H9 (cell line): ENCODE data around the gene MAP3K5. TPM values are rescaled to one million over a fixed set of nuclear protein-coding genes. Genes with fewer than 3 reads are reported as not detected.

Experiments
- DNase-seq: peaks from one replicate; pipeline ENCODE4 v3.0.0-alpha.2; 2017
- H2AFZ ChIP-seq: one replicate; pipeline ENCODE4 v1.6.1; 2013; ENCODE audit warnings: mild to moderate bottlenecking, low read length, control low read depth, moderate library complexity
- H2AK5ac ChIP-seq: 2 replicates; pipeline ENCODE4 v1.6.1; 2013; ENCODE audit warnings: low read length, control low read depth, mixed read lengths; ENCODE audit not compliant: insufficient read length
- H2BK120ac ChIP-seq: one replicate; pipeline ENCODE4 v1.6.1; 2013; ENCODE audit warnings: low read depth, mild to moderate bottlenecking, low read length, control low read depth, inconsistent platforms; ENCODE audit not compliant: poor library complexity, severe bottlenecking
- H2BK12ac ChIP-seq: 2 replicates; pipeline ENCODE4 v1.6.1; 2013; ENCODE audit warnings: low read length, control low read depth, mixed read lengths, low read depth; ENCODE audit not compliant: insufficient read length
- H2BK15ac ChIP-seq: 2 replicates; pipeline ENCODE4 v1.6.1; 2013; ENCODE audit warnings: low read depth, low read length, control low read depth
- H2BK20ac ChIP-seq: one replicate; pipeline ENCODE4 v1.6.1; 2013; ENCODE audit warnings: low read depth, mild to moderate bottlenecking, low read length, control low read depth, inconsistent platforms; ENCODE audit not compliant: poor library complexity, severe bottlenecking
- H2BK5ac ChIP-seq: 2 replicates; pipeline ENCODE4 v1.6.1; 2013; ENCODE audit warnings: low read length, control low read depth, mixed read lengths; ENCODE audit not compliant: insufficient read length
- H3K14ac ChIP-seq: 2 replicates; pipeline ENCODE4 v1.6.1; 2013; ENCODE audit warnings: low read length, control low read depth; ENCODE audit not compliant: insufficient read depth
- H3K18ac ChIP-seq: 2 replicates; pipeline ENCODE4 v1.6.1; 2013; ENCODE audit warnings: low read depth, mild to moderate bottlenecking, mixed read lengths, low read length, control low read depth; ENCODE audit not compliant: insufficient read length
- H3K23ac ChIP-seq: 2 replicates; pipeline ENCODE4 v1.6.1; 2013; ENCODE audit warnings: low read length, control low read depth, mixed read lengths, low read depth; ENCODE audit not compliant: insufficient read length
- H3K23me2 ChIP-seq: 2 replicates; pipeline ENCODE4 v1.6.1; 2013; ENCODE audit warnings: low read depth, mild to moderate bottlenecking, mixed read lengths, low read length, control low read depth; ENCODE audit not compliant: insufficient read length, poor library complexity, severe bottlenecking
- H3K27ac ChIP-seq: 2 replicates; pipeline ENCODE4 v1.5.1; 2013; ENCODE audit warnings: low read length, control low read depth, mixed read lengths, low read depth; ENCODE audit not compliant: insufficient read length
- H3K27me3 ChIP-seq: 2 replicates; pipeline ENCODE4 v1.6.1; 2013; ENCODE audit warnings: low read length, control low read depth, inconsistent platforms; ENCODE audit not compliant: insufficient read depth
- H3K4ac ChIP-seq: 2 replicates; pipeline ENCODE4 v1.6.1; 2013; ENCODE audit warnings: low read depth, mild to moderate bottlenecking, control low read depth, inconsistent platforms, low read length, moderate library complexity
- H3K4me1 ChIP-seq: 2 replicates; pipeline ENCODE4 v1.6.1; 2013; ENCODE audit warnings: low read length, control low read depth, inconsistent platforms; ENCODE audit not compliant: insufficient read depth
- H3K4me2 ChIP-seq: 2 replicates; pipeline ENCODE4 v1.6.1; 2013; ENCODE audit warnings: low read length, control low read depth, mixed read lengths; ENCODE audit not compliant: insufficient read length, insufficient read depth
- H3K56ac ChIP-seq: 2 replicates; pipeline ENCODE4 v1.6.1; 2013; ENCODE audit warnings: low read depth, mild to moderate bottlenecking, mixed read lengths, low read length, control low read depth; ENCODE audit not compliant: insufficient read length
- H3K79me1 ChIP-seq: 2 replicates; pipeline ENCODE4 v1.6.1; 2013; ENCODE audit warnings: low read depth, mild to moderate bottlenecking, moderate library complexity, low read length, control low read depth, inconsistent platforms; ENCODE audit not compliant: insufficient read depth, poor library complexity, severe bottlenecking
- H3K79me2 ChIP-seq: 2 replicates; pipeline ENCODE4 v1.6.1; 2013; ENCODE audit warnings: low read length, control low read depth, inconsistent platforms; ENCODE audit not compliant: insufficient read depth
- H3K9ac ChIP-seq: 2 replicates; pipeline ENCODE4 v1.6.1; 2013; ENCODE audit warnings: low read length, control low read depth, mixed read lengths; ENCODE audit not compliant: insufficient read length; ENCODE audit errors: extremely low read depth
- H3K9me3 ChIP-seq: one replicate; pipeline ENCODE4 v1.6.1; 2013; ENCODE audit warnings: low read depth, low read length, inconsistent platforms; ENCODE audit not compliant: control insufficient read depth
- H3T11ph ChIP-seq: one replicate; pipeline ENCODE4 v1.6.1; 2013; ENCODE audit warnings: mild to moderate bottlenecking, low read length, control low read depth, inconsistent platforms
- H4K20me1 ChIP-seq: one replicate; pipeline ENCODE4 v1.6.1; 2013; ENCODE audit not compliant: control insufficient read depth, insufficient read length, insufficient read depth
- H4K5ac ChIP-seq: 2 replicates; pipeline ENCODE4 v1.6.1; 2013; ENCODE audit warnings: low read depth, mild to moderate bottlenecking, mixed read lengths, low read length, control low read depth; ENCODE audit not compliant: insufficient read length
- H4K8ac ChIP-seq: replicated peaks from 2 replicates; pipeline ENCODE4 v1.6.1; 2013; ENCODE audit warnings: low read length, control low read depth, mixed read lengths, low read depth; ENCODE audit not compliant: insufficient read length
- H4K91ac ChIP-seq: 2 replicates; pipeline ENCODE4 v1.6.1; 2013; ENCODE audit warnings: low read depth, mild to moderate bottlenecking, moderate library complexity, mixed read lengths, low read length, control low read depth; ENCODE audit not compliant: insufficient read length
- H3K27ac Mint-ChIP-seq, 3 experiments: 2 replicates in 2 of 3; 3 replicates in 1 of 3; pipeline ENCODE4 v1.8.0; 2020 to 2021; ENCODE audit warnings: mixed read lengths in 3 of 3, mild to moderate bottlenecking in 1 of 3, moderate library complexity in 1 of 3
- H3K27me3 Mint-ChIP-seq: 2 replicates; pipeline ENCODE4 v1.8.0; 2021; ENCODE audit warnings: low read depth, mild to moderate bottlenecking, moderate library complexity, mixed read lengths
- H3K36me3 Mint-ChIP-seq, 3 experiments: 2 replicates in 2 of 3; 3 replicates in 1 of 3; pipeline ENCODE4 v1.8.0; 2020 to 2021; ENCODE audit warnings: low read depth in 3 of 3, mixed read lengths in 3 of 3; ENCODE audit not compliant: insufficient read depth in 1 of 3
- H3K4me1 Mint-ChIP-seq, 2 experiments: 2 replicates each; pipeline ENCODE4 v1.8.0; 2020; ENCODE audit warnings: mixed read lengths in 2 of 2
- H3K4me3 Mint-ChIP-seq, 2 experiments: 2 replicates in 1 of 2; 3 replicates in 1 of 2; pipeline ENCODE4 v1.8.0; 2020 to 2021; ENCODE audit warnings: mild to moderate bottlenecking in 2 of 2, mixed read lengths in 2 of 2, moderate library complexity in 1 of 2
- H3K9me3 Mint-ChIP-seq, 2 experiments: 2 replicates in 1 of 2; 3 replicates in 1 of 2; pipeline ENCODE4 v1.8.0; 2020; ENCODE audit warnings: mild to moderate bottlenecking in 2 of 2, mixed read lengths in 2 of 2, moderate library complexity in 1 of 2
- CTCF ChIP-seq: fragments of 200-600 bp; sonication (generic); conservative IDR thresholded peaks from 3 replicates; pipeline ENCODE4 v1.8.0; 2021; ENCODE audit warnings: antibody characterized with exemption, mild to moderate bottlenecking
- WGBS: extraction: QIAGEN DNeasy Blood & Tissue Kit; methylation state at CpG from one replicate; pipeline ENCODE4 v1.1.7; 2013; ENCODE audit warnings: missing lambda C conversion rate, low lambda C conversion rate, mixed read lengths; ENCODE audit not compliant: insufficient read length; ENCODE audit errors: extremely low coverage; 5-methylcytosine and 5-hydroxymethylcytosine counted together
- total RNA-seq: library from RNA; stranded (reverse); gene quantifications from 2 replicates; pipeline ENCODE4 v1.2.1, GENCODE V29; 2021

MAP3K5 gene
- total RNA-seq, 1 experiment from 2014 or later: 1.6 TPM

- no peak for TF ChIP-seq CTCF
Observed at GRCh38 chr6:136695412-136695811, 96.9 kb downstream of the MAP3K5 start.

More at GRCh38 chr6:136695412-136695811, 96.9 kb downstream of the MAP3K5 start:
- H3K4me2 ChIP-seq: no peak overlapping the region
- H2BK5ac ChIP-seq: no peak overlapping the region
- H3K36me3 Mint-ChIP-seq: no peaks in the 10 kb centered on the region
- no peak overlapping the region for H2AK5ac ChIP-seq
- no peak overlapping the region for H3K4me3 Mint-ChIP-seq
- H3K79me1 ChIP-seq: no peaks in the 10 kb centered on the region
- no peaks in the 10 kb centered on the region for H3K4me1 ChIP-seq
- no peaks in the 10 kb centered on the region for H3K9me3 ChIP-seq
- WGBS: no CpG with 5 or more reads among the region's 2 CpGs
- no peaks in the 10 kb centered on the region for H3K79me2 ChIP-seq
- no peak overlapping the region for H2BK20ac ChIP-seq
- no peaks in the 10 kb centered on the region for H4K20me1 ChIP-seq
- no peaks in the 10 kb centered on the region for H3K4me1 Mint-ChIP-seq
- H3K27me3 ChIP-seq: no peaks in the 10 kb centered on the region
- H3K14ac ChIP-seq: no peak overlapping the region
- H3K27ac ChIP-seq: no peak overlapping the region
- no peak for DNase-seq
- H3K27me3 Mint-ChIP-seq: no peaks in the 10 kb centered on the region; the same call in 1 of the 2 replicates
- H2BK12ac ChIP-seq: no peak overlapping the region
- H4K5ac ChIP-seq: no peak overlapping the region
- H3K23ac ChIP-seq: no peak overlapping the region
- no peaks in the 10 kb centered on the region for H3K23me2 ChIP-seq
- H2BK120ac ChIP-seq: no peak overlapping the region
- H3K56ac ChIP-seq: no peak overlapping the region
- H4K8ac ChIP-seq: no peak overlapping the region
- H4K91ac ChIP-seq: no peak overlapping the region
- no peak overlapping the region for H2AFZ ChIP-seq
- H3K18ac ChIP-seq: no peak overlapping the region
- H2BK15ac ChIP-seq: no peak overlapping the region
- no peak overlapping the region for H3K27ac Mint-ChIP-seq
- no peak overlapping the region for H3K9ac ChIP-seq
- H3T11ph ChIP-seq: no peak overlapping the region
- H3K9me3 Mint-ChIP-seq: no peaks in the 10 kb centered on the region
- no peak overlapping the region for H3K4ac ChIP-seq
